BE2C (cell line): ENCODE measurements around the gene CDH23.

Experiments used
- DNase-seq: peaks from one replicate; pipeline ENCODE4 v3.0.0-alpha.2; 2020
- H3K27me3 ChIP-seq: fragments of 250-450 bp; sonication (Bioruptor Pico); 2 replicates; pipeline ENCODE4 v1.5.1; 2020; ENCODE audit warnings: mild to moderate bottlenecking
- H3K36me3 ChIP-seq: fragments of 250-450 bp; sonication (Bioruptor Pico); 2 replicates; pipeline ENCODE4 v1.5.1; 2020; ENCODE audit warnings: mild to moderate bottlenecking
- H3K4me1 ChIP-seq: fragments of 250-450 bp; sonication (Bioruptor Pico); 2 replicates; pipeline ENCODE4 v1.5.1; 2020
- H3K4me3 ChIP-seq: 2 replicates; pipeline ENCODE4 v1.5.1; 2011; ENCODE audit warnings: low read depth, low read length
- H3K9me3 ChIP-seq: fragments of 250-450 bp; sonication (Bioruptor Pico); 2 replicates; pipeline ENCODE4 v1.5.1; 2020
- CTCF ChIP-seq: IDR thresholded peaks from 2 replicates; pipeline ENCODE4 v1.5.1; 2012; ENCODE audit warnings: mild to moderate bottlenecking, low read depth, low read length

The CDH23 gene

GRCh38 chr10:71473671-71474599 is 77.2 kb downstream of the CDH23 start:
- no peak for DNase-seq
- H3K27me3 ChIP-seq: no peaks in the 10 kb centered on the region
- H3K9me3 ChIP-seq: no peaks in the 10 kb centered on the region
- no peak overlapping the region for H3K4me3 ChIP-seq
- H3K36me3 ChIP-seq: no peaks in the 10 kb centered on the region
- TF ChIP-seq CTCF: peak; percentile 13; the same call in 1 of the 2 replicates
- H3K4me1 ChIP-seq: peaks cover 2% of the 10 kb centered on the region; the same call in 1 of the 2 replicates

- H3K36me3 ChIP-seq: no peaks in the 10 kb centered on the region
- no peaks in the 10 kb centered on the region for H3K27me3 ChIP-seq
- no peaks in the 10 kb centered on the region for H3K9me3 ChIP-seq
- no peak for TF ChIP-seq CTCF
- no peak overlapping the region for H3K4me3 ChIP-seq
- no peak for DNase-seq
- H3K4me1 ChIP-seq: peaks cover 2% of the 10 kb centered on the region; the same call in 1 of the 2 replicates
Measured at GRCh38 chr10:71474702-71475242, 78.1 kb downstream of the CDH23 start.

- no peak for TF ChIP-seq CTCF
- H3K9me3 ChIP-seq: no peaks in the 10 kb centered on the region
- no peaks in the 10 kb centered on the region for H3K36me3 ChIP-seq
- H3K27me3 ChIP-seq: no peaks in the 10 kb centered on the region
- H3K4me3 ChIP-seq: no peak overlapping the region
- peaks cover 2% of the 10 kb centered on the region; the same call in 1 of the 2 replicates for H3K4me1 ChIP-seq
- DNase-seq: peak; percentile 45
Measured at GRCh38 chr10:71475243-71475871, 78.6 kb downstream of the CDH23 start.

GRCh38 chr10:71476228-71477011 is 79.7 kb downstream of the CDH23 start:
- DNase-seq: no peak
- Histone ChIP-seq H3K4me3 (no peak overlapping the region), H3K4me1 (peaks cover 2% of the 10 kb centered on the region; the same call in 1 of the 2 replicates), H3K36me3 (no peaks in the 10 kb centered on the region), H3K9me3 (no peaks in the 10 kb centered on the region), H3K27me3 (no peaks in the 10 kb centered on the region)
- TF ChIP-seq CTCF: no peak

- no peaks in the 10 kb centered on the region for H3K36me3 ChIP-seq
- no peak for DNase-seq
- H3K9me3 ChIP-seq: no peaks in the 10 kb centered on the region
- no peaks in the 10 kb centered on the region for H3K27me3 ChIP-seq
- H3K4me1 ChIP-seq: peaks cover 2% of the 10 kb centered on the region; the same call in 1 of the 2 replicates
- no peak overlapping the region for H3K4me3 ChIP-seq
- TF ChIP-seq CTCF: no peak
Measured at GRCh38 chr10:71478173-71478572, 81.5 kb downstream of the CDH23 start.
